A673 (cell line): ENCODE data around the gene SACS. TPM values are rescaled to one million over a fixed set of nuclear protein-coding genes. Genes with fewer than 3 reads are reported as not detected.
"Not testable (repeated sequence)": the region's sequence is repeated elsewhere in the genome, so short reads cannot be mapped to it uniquely, and the experiment has no call there.

ENCODE experiments used
- BruUV-seq: library from RNA; stranded (reverse); fragments of 400-500 nt; replicated peaks from 2 replicates; lab custom pipeline; 2021; lab: Mats Ljungman, UMichigan
- CTCF ChIA-PET: fragments of 300-600 bp; sonication (Branson Sonifier 250); formaldehyde crosslinking; loops from one replicate; lab custom pipeline; 2022; ENCODE audit warnings: antibody characterized with exemption; lab: Charles Lee
- POLR2A ChIA-PET: fragments of 300-600 bp; sonication (Branson Sonifier 250); formaldehyde crosslinking; loops from one replicate; lab custom pipeline; 2022; ENCODE audit warnings: antibody characterized with exemption; ENCODE audit not compliant: low non-redundant PET; lab: Charles Lee
- DNase-seq: peaks from one replicate; pipeline ENCODE4 v3.0.0-alpha.2; 2015; ENCODE audit warnings: low spot score
- H3K27ac ChIP-seq: fragments of 200-600 bp; sonication (generic); 2 replicates; pipeline ENCODE4 v1.5.1; 2016; ENCODE audit warnings: mixed run types, low read depth, mild to moderate bottlenecking, mixed read lengths, antibody characterized with exemption, low read length; ENCODE audit not compliant: poor library complexity, severe bottlenecking
- H3K27me3 ChIP-seq: fragments of 200-600 bp; sonication (generic); replicated peaks from 2 replicates; pipeline ENCODE4 v1.6.1; 2017; ENCODE audit warnings: mixed run types, low read depth, mild to moderate bottlenecking, mixed read lengths, antibody characterized with exemption, low read length; ENCODE audit not compliant: insufficient read depth, poor library complexity
- H3K36me3 ChIP-seq: fragments of 200-600 bp; sonication (generic); 2 replicates; pipeline ENCODE4 v1.6.1; 2016; ENCODE audit warnings: mixed run types, mild to moderate bottlenecking, mixed read lengths, antibody characterized with exemption, low read length; ENCODE audit not compliant: insufficient read depth, poor library complexity, severe bottlenecking
- H3K4me1 ChIP-seq: fragments of 200-600 bp; sonication (generic); 2 replicates; pipeline ENCODE4 v1.6.1; 2017; ENCODE audit warnings: mixed run types, mild to moderate bottlenecking, mixed read lengths, antibody characterized with exemption, low read length; ENCODE audit not compliant: insufficient read depth, poor library complexity, severe bottlenecking
- H3K4me3 ChIP-seq: fragments of 200-600 bp; sonication (generic); 2 replicates; pipeline ENCODE4 v1.5.1; 2016; ENCODE audit warnings: low read depth, mixed run types, mild to moderate bottlenecking, mixed read lengths, low read length; ENCODE audit not compliant: poor library complexity, severe bottlenecking
- H3K9me3 ChIP-seq: fragments of 200-600 bp; sonication (generic); 2 replicates; pipeline ENCODE4 v1.6.1; 2016; ENCODE audit warnings: mixed run types, low read depth, mild to moderate bottlenecking, mixed read lengths, antibody characterized with exemption, low read length; ENCODE audit not compliant: poor library complexity, severe bottlenecking
- EZH2 ChIP-seq: fragments of 200-600 bp; sonication (generic); IDR thresholded peaks from 2 replicates; pipeline ENCODE4 v1.6.1; 2017; ENCODE audit warnings: borderline replicate concordance, low read depth, mild to moderate bottlenecking, mixed read lengths, antibody characterized with exemption, low read length; ENCODE audit not compliant: poor library complexity, severe bottlenecking
- intact Hi-C: fragments of 100-400 bp; cut with micrococcal nuclease; formaldehyde crosslinking; loops from one replicate; pipeline ENCODE4 v1.10.0; 2022; ENCODE audit not compliant: unreplicated experiment
- total RNA-seq: library from RNA; stranded (reverse); gene quantifications from 2 replicates; pipeline ENCODE4 v1.2.3, GENCODE V29; 2021
- TF ChIP-seq, protein P1 (sequence below): fragments of 300-800, 200-600 bp; sonication (generic); conservative IDR thresholded peaks from 2 replicates; pipeline ENCODE4 v1.5.1; 2017; ENCODE audit warnings: low read depth, mild to moderate bottlenecking, antibody characterized with exemption, low read length, moderate library complexity, mixed read lengths

Gene SACS
- total RNA-seq, 1 experiment from 2014 or later, result 35.9 TPM

DNA sequence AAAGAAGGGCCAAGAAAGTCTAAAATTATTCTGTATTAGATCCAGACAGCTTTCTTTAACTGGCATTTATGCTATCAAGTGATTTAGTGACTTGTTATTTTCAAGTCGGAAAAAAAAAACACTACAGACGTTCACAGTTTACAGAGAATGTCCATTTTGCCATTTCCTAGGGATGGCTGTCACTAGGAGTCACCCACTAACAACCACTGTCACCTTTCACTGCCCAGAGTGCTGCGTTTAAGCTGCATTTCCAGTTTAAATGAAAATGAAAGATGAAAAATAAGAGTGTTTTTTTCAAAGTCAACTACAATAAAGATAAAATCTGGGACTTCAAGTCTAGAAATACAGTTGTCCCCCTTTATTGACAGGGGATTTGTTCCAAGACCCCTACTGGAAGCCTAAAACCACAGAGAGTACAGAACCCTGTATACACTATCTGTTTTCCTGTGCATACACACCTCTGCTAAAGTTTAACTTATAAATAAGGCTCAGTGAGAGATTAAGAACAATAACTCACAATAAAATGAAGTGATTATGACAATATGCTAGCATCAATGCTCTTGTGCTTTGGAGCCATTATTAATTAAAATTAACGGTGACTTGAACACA is 112.5 kb downstream of the SACS start:
- Histone ChIP-seq H3K27ac (no peak overlapping the region), H3K4me1 (no peaks in the 10 kb centered on the region), H3K4me3 (no peak overlapping the region), H3K27me3 (no peaks in the 10 kb centered on the region), H3K36me3 (no peaks in the 10 kb centered on the region), H3K9me3 (no peaks in the 10 kb centered on the region)
- no peak for DNase-seq
- POLR2A ChIA-PET, result no interaction called here
- no TSS peak for BruUV-seq
- TF ChIP-seq EZH2, result no peak
- TF ChIP-seq, protein P1, sequence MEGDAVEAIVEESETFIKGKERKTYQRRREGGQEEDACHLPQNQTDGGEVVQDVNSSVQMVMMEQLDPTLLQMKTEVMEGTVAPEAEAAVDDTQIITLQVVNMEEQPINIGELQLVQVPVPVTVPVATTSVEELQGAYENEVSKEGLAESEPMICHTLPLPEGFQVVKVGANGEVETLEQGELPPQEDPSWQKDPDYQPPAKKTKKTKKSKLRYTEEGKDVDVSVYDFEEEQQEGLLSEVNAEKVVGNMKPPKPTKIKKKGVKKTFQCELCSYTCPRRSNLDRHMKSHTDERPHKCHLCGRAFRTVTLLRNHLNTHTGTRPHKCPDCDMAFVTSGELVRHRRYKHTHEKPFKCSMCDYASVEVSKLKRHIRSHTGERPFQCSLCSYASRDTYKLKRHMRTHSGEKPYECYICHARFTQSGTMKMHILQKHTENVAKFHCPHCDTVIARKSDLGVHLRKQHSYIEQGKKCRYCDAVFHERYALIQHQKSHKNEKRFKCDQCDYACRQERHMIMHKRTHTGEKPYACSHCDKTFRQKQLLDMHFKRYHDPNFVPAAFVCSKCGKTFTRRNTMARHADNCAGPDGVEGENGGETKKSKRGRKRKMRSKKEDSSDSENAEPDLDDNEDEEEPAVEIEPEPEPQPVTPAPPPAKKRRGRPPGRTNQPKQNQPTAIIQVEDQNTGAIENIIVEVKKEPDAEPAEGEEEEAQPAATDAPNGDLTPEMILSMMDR, result no peak
- intact Hi-C loops, result no loop called here
- CTCF ChIA-PET, result interaction anchor here (0.7 kb wide), 1 partner anchor 908 kb away, joined by 3 read pairs; no protein-coding TSS in a partner anchor

DNA sequence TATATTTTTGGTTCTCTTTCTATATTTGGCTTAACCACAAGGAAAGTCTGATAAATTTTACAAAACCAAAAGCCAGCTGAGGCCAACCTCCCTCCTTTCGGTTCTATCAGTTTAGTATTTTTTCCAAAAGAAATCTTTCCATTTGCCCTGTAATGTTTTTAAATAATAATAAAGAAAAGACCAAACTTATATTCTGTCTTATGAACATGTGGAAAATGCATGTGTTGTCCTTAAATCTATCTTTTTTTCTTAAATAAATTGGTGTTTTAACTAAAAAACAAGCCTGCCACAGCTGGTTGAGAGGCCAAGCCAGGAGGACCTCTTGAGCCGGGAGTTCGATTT is 113.6 kb downstream of the SACS start:
- H3K27me3 ChIP-seq, result no peaks in the 10 kb centered on the region
- no peaks in the 10 kb centered on the region for H3K36me3 ChIP-seq
- no peak for TF ChIP-seq EZH2
- TF ChIP-seq, protein P1, result no peak
- H3K9me3 ChIP-seq, result no peaks in the 10 kb centered on the region
- H3K27ac ChIP-seq, result no peak overlapping the region
- no peaks in the 10 kb centered on the region for H3K4me1 ChIP-seq
- H3K4me3 ChIP-seq, result no peak overlapping the region
- CTCF ChIA-PET, result no interaction called here
- POLR2A ChIA-PET, result no interaction called here
- intact Hi-C loops, result loop anchor here (2.0 kb wide), 1 partner anchor 517 kb away; no protein-coding TSS in a partner anchor
- no peak for DNase-seq
- no TSS peak for BruUV-seq

GRCh38 chr13:23314837-23315236 is 118.7 kb downstream of the SACS start:
- H3K4me1 ChIP-seq, DNase-seq, H3K27ac ChIP-seq, BruUV-seq, H3K9me3 ChIP-seq, H3K36me3 ChIP-seq, CTCF ChIA-PET, H3K27me3 ChIP-seq, intact Hi-C loops, POLR2A ChIA-PET, H3K4me3 ChIP-seq: not testable (repeated sequence)

- no peaks in the 10 kb centered on the region for H3K9me3 ChIP-seq
- DNase-seq, result no peak
Measured at GRCh38 chr13:23292586-23292985, 140.9 kb downstream of the SACS start.

More at GRCh38 chr13:23292586-23292985, 140.9 kb downstream of the SACS start:
- CTCF ChIA-PET, result no interaction called here
- H3K4me1 ChIP-seq, result no peaks in the 10 kb centered on the region
- H3K27ac ChIP-seq, result no peak overlapping the region
- POLR2A ChIA-PET, result no interaction called here
- H3K36me3 ChIP-seq, result no peaks in the 10 kb centered on the region
- TF ChIP-seq, protein P1, result no peak
- no peak for TF ChIP-seq EZH2
- H3K4me3 ChIP-seq, result no peak overlapping the region
- intact Hi-C loops, result no loop called here
- BruUV-seq, result no TSS peak
- H3K27me3 ChIP-seq, result no peaks in the 10 kb centered on the region
